Calu3 (cell line): ENCODE measurements around the gene MAT1A. TPM values are rescaled to one million over a fixed set of nuclear protein-coding genes. Genes with fewer than 3 reads are reported as not detected.
"Not testable (repeated sequence)": the region's sequence is repeated elsewhere in the genome, so short reads cannot be mapped to it uniquely, and the experiment has no call there.

Experiments used
- BruUV-seq: library from RNA; stranded (reverse); fragments of 400-500 nt; replicated peaks from 2 replicates; lab custom pipeline; 2021; lab: Mats Ljungman, UMichigan
- CTCF ChIA-PET: fragments of 300-600 bp; sonication (Branson Sonifier 250); formaldehyde crosslinking; loops from one replicate; lab custom pipeline; 2022; ENCODE audit warnings: antibody characterized with exemption; lab: Charles Lee
- DNase-seq: peaks from one replicate; pipeline ENCODE4 v3.0.0; 2022
- H3K27ac Mint-ChIP-seq: one replicate; pipeline ENCODE4 v1.8.0; 2022; ENCODE audit warnings: mixed read lengths; ENCODE audit not compliant: unreplicated experiment
- H3K27me3 Mint-ChIP-seq: one replicate; pipeline ENCODE4 v1.8.0; 2022; ENCODE audit warnings: mixed read lengths; ENCODE audit not compliant: unreplicated experiment
- H3K36me3 Mint-ChIP-seq: one replicate; pipeline ENCODE4 v1.8.0; 2022; ENCODE audit warnings: mild to moderate bottlenecking, moderate library complexity, mixed read lengths; ENCODE audit not compliant: insufficient read depth, unreplicated experiment
- H3K4me1 Mint-ChIP-seq: one replicate; pipeline ENCODE4 v1.8.0; 2022; ENCODE audit warnings: mild to moderate bottlenecking, low read depth, mixed read lengths; ENCODE audit not compliant: unreplicated experiment
- H3K4me3 Mint-ChIP-seq: one replicate; pipeline ENCODE4 v1.8.0; 2022; ENCODE audit warnings: mild to moderate bottlenecking, low read depth, moderate library complexity, mixed read lengths; ENCODE audit not compliant: unreplicated experiment
- H3K9me3 Mint-ChIP-seq: one replicate; pipeline ENCODE4 v1.8.0; 2022; ENCODE audit warnings: low read depth, mixed read lengths; ENCODE audit not compliant: unreplicated experiment
- intact Hi-C: fragments of 100-400 bp; cut with micrococcal nuclease; formaldehyde crosslinking; loops from one replicate; pipeline ENCODE4 v1.10.0; 2022; ENCODE audit not compliant: unreplicated experiment
- total RNA-seq: library from RNA; stranded (reverse); gene quantifications from 2 replicates; pipeline ENCODE4 v1.2.3, GENCODE V29; 2022
- TF ChIP-seq, protein P1 (sequence below): fragments of 200-600 bp; IDR thresholded peaks from one replicate; pipeline ENCODE4 v1.8.0; 2022; ENCODE audit warnings: antibody characterized with exemption; ENCODE audit not compliant: unreplicated experiment

MAT1A gene
- total RNA-seq, 1 experiment from 2014 or later, result not detected

DNA sequence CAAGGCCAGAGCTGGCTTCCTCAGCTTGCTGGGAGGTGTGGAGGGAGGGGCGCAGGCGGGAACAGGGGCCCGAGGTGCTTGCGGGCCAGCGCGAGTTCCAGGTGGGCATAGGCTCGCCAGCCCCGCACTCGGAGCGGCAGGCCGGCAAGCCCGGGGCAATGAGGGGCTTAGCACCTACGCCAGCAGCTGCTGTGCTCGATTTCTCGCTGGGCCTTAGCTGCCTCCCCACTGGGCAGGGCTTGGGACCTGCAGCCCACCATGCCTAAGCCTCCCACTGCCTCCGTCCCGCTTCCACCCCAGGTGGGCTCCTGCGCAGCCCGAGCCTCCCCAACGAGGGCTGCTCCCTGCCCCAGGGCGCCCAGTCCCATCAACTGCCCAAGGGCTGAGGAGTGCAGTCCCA lies 25.9 kb upstream of the MAT1A start:
- no TSS peak for BruUV-seq
- intact Hi-C loops, result no loop called here
- DNase-seq, result no peak
- CTCF ChIA-PET, result no interaction called here
- Mint-ChIP-seq H3K4me1 (no peaks in the 10 kb centered on the region), H3K36me3 (no peaks in the 10 kb centered on the region), H3K27ac (no peak overlapping the region), H3K4me3 (no peak overlapping the region), H3K27me3 (peaks cover 13% of the 10 kb centered on the region), H3K9me3 (no peaks in the 10 kb centered on the region)
- TF ChIP-seq, protein P1, sequence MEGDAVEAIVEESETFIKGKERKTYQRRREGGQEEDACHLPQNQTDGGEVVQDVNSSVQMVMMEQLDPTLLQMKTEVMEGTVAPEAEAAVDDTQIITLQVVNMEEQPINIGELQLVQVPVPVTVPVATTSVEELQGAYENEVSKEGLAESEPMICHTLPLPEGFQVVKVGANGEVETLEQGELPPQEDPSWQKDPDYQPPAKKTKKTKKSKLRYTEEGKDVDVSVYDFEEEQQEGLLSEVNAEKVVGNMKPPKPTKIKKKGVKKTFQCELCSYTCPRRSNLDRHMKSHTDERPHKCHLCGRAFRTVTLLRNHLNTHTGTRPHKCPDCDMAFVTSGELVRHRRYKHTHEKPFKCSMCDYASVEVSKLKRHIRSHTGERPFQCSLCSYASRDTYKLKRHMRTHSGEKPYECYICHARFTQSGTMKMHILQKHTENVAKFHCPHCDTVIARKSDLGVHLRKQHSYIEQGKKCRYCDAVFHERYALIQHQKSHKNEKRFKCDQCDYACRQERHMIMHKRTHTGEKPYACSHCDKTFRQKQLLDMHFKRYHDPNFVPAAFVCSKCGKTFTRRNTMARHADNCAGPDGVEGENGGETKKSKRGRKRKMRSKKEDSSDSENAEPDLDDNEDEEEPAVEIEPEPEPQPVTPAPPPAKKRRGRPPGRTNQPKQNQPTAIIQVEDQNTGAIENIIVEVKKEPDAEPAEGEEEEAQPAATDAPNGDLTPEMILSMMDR, result no peak

DNA sequence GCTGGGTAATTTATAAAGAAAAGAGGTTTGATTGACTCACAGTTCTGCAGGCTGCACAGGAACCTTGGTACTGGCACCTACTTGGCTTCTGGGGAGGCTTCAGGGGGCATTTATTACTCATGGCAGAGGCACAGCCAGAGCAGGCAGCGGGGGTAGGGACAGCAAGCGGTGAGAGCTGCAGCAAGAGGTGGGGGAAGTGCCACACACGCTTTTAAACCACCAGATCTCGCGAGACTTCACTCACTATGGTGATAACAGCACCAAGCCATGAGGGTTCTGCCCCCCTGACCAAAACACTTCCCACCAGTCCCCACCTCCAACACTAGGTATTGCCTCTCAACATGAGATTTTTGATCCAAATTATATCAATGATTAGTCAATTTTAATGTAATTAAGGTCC lies 24.1 kb upstream of the MAT1A start:
- CTCF ChIA-PET, result no interaction called here
- no peaks in the 10 kb centered on the region for H3K36me3 Mint-ChIP-seq
- BruUV-seq, result no TSS peak
- H3K4me3 Mint-ChIP-seq, result no peak overlapping the region
- intact Hi-C loops, result no loop called here
- no peaks in the 10 kb centered on the region for H3K4me1 Mint-ChIP-seq
- H3K27ac Mint-ChIP-seq, result no peak overlapping the region
- no peaks in the 10 kb centered on the region for H3K9me3 Mint-ChIP-seq
- no peaks in the 10 kb centered on the region for H3K27me3 Mint-ChIP-seq
- TF ChIP-seq, protein P1, result no peak
- DNase-seq, result no peak

DNA sequence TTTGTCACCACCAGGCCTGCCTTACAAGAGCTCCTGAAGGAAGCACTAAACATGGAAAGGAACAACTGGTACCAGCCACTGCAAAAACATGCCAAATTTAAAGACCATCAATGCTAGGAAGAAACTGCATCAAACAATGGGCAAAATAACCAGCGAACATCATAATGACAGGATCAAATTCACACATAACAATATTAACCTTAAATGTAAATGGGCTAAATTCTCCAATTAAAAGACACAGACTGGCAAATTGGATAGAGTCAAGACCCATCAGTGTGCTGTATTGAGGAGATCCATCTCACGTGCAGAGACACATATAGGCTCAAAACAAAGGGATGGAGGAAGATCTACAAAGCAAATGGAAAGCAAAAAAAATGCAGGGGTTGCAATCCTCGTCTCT lies 16.5 kb upstream of the MAT1A start:
- intact Hi-C loops, H3K36me3 Mint-ChIP-seq, H3K4me1 Mint-ChIP-seq, H3K9me3 Mint-ChIP-seq, BruUV-seq, CTCF ChIA-PET, H3K27ac Mint-ChIP-seq, DNase-seq, H3K4me3 Mint-ChIP-seq: not testable (repeated sequence)
- peaks cover 32% of the 10 kb centered on the region for H3K27me3 Mint-ChIP-seq

DNA sequence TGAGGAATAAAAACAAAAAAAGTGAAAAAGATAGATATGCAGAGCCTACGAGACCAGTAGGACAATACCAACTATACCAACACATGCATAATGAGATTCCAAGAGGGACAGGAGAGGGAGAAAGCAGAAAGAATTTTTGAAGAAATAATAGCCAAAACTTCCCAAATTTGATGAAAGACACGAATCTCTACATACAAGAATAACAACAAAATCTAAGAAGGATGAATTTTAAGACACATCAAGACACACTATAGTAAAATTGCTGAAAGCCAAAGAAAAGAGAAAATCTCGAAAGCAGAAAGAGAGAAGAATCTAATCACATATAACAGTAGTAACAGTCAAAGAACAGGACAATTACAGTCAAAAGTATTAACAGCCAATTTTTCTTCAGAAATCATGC lies 7.5 kb upstream of the MAT1A start:
- BruUV-seq, result no TSS peak

More for the DNA sequence above, 7.5 kb upstream of the MAT1A start:
- H3K9me3 Mint-ChIP-seq, result peaks cover 8% of the 10 kb centered on the region
- peaks cover 64% of the 10 kb centered on the region for H3K27me3 Mint-ChIP-seq
- CTCF ChIA-PET, result no interaction called here
- no peak overlapping the region for H3K27ac Mint-ChIP-seq
- H3K4me3 Mint-ChIP-seq, result no peak overlapping the region
- H3K36me3 Mint-ChIP-seq, result no peaks in the 10 kb centered on the region
- TF ChIP-seq, protein P1, result no peak
- H3K4me1 Mint-ChIP-seq, result no peaks in the 10 kb centered on the region
- DNase-seq, result no peak
- intact Hi-C loops, result no loop called here
